Ishikawa (cell line): ENCODE data around the gene EEA1.

Experiments used
- CEBPB ChIP-seq: IDR thresholded peaks from 2 replicates; pipeline ENCODE4 v1.6.1; 2012
- CREB1 ChIP-seq: IDR thresholded peaks from 2 replicates; pipeline ENCODE4 v1.6.1; 2012; ENCODE audit warnings: low read depth
- EGR1 ChIP-seq: IDR thresholded peaks from 2 replicates; pipeline ENCODE4 v1.6.1; 2012
- EP300 ChIP-seq: IDR thresholded peaks from 2 replicates; pipeline ENCODE4 v1.6.1; 2012; ENCODE audit warnings: borderline replicate concordance
- FOXM1 ChIP-seq: IDR thresholded peaks from 2 replicates; pipeline ENCODE4 v1.6.1; 2012; ENCODE audit warnings: low read depth, borderline replicate concordance
- NFIC ChIP-seq: IDR thresholded peaks from 2 replicates; pipeline ENCODE4 v1.6.1; 2012
- RAD21 ChIP-seq: IDR thresholded peaks from 2 replicates; pipeline ENCODE4 v1.6.1; 2012; ENCODE audit warnings: low read depth
- TAF1 ChIP-seq: IDR thresholded peaks from 2 replicates; pipeline ENCODE4 v1.6.1; 2012; ENCODE audit warnings: low read depth, mild to moderate bottlenecking
- TCF12 ChIP-seq: IDR thresholded peaks from 2 replicates; pipeline ENCODE4 v1.6.1; 2012; ENCODE audit warnings: low read depth
- YY1 ChIP-seq: IDR thresholded peaks from 2 replicates; pipeline ENCODE4 v1.6.1; 2012; ENCODE audit warnings: low read depth
- ZBTB7A ChIP-seq: IDR thresholded peaks from 2 replicates; pipeline ENCODE4 v1.6.1; 2012; ENCODE audit warnings: low read depth
- TF ChIP-seq, protein P1 (sequence below): IDR thresholded peaks from 2 replicates; pipeline ENCODE4 v1.6.1; 2012
- TF ChIP-seq, protein P2 (sequence below): IDR thresholded peaks from 2 replicates; pipeline ENCODE4 v1.6.1; 2012

DNA sequence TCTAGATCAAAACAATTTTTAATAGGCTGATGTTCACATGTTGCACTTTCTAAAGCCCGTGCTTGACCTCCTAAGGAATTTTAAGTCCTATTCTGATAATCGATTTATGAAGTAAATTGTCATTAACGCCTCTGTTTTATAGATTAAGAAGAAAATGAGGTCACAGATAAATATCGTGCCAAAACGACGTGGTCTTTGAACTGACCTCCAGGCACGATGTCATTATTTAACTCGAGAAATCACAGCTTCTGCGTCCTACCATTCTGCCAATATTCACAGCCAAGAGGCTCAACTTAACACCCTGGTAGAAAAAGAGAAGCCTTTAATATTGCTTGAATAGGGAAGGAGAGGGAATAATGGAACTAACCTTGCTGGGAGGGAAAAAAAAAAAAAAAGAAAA, 888 bp upstream of the EEA1 start:
- TF ChIP-seq EP300, result no peak
- TF ChIP-seq EGR1, result no peak
- TF ChIP-seq YY1, result no peak
- no peak for TF ChIP-seq FOXM1
- TF ChIP-seq ZBTB7A, result no peak
- TF ChIP-seq NFIC, result no peak
- TF ChIP-seq TCF12, result no peak
- no peak; the same call in 1 of the 2 replicates for TF ChIP-seq TAF1
- TF ChIP-seq CEBPB, result no peak
- no peak for TF ChIP-seq CREB1
- TF ChIP-seq RAD21, result no peak
- TF ChIP-seq, protein P1, sequence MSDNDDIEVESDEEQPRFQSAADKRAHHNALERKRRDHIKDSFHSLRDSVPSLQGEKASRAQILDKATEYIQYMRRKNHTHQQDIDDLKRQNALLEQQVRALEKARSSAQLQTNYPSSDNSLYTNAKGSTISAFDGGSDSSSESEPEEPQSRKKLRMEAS, result no peak
- TF ChIP-seq, protein P2, sequence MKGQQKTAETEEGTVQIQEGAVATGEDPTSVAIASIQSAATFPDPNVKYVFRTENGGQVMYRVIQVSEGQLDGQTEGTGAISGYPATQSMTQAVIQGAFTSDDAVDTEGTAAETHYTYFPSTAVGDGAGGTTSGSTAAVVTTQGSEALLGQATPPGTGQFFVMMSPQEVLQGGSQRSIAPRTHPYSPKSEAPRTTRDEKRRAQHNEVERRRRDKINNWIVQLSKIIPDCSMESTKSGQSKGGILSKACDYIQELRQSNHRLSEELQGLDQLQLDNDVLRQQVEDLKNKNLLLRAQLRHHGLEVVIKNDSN, result no peak
